Endodermal cell (in vitro differentiated cells): Measurements from ENCODE around the gene SNCAIP. TPM values are rescaled to one million over a fixed set of nuclear protein-coding genes. Genes with fewer than 3 reads are reported as not detected.

ENCODE experiments used
- DNase-seq: peaks from one replicate; pipeline ENCODE4 v3.0.0-alpha.2; 2017
- H3K27ac ChIP-seq: 2 replicates; pipeline ENCODE4 v1.5.1; 2013; ENCODE audit warnings: mild to moderate bottlenecking, low read depth, low read length, moderate library complexity
- H3K27me3 ChIP-seq: 2 replicates; pipeline ENCODE4 v1.6.1; 2013; ENCODE audit warnings: mild to moderate bottlenecking, low read length, moderate library complexity; ENCODE audit not compliant: insufficient read depth, control insufficient read depth, poor library complexity, severe bottlenecking
- H3K36me3 ChIP-seq: 2 replicates; pipeline ENCODE4 v1.7.0; 2013; ENCODE audit warnings: mild to moderate bottlenecking, low read length, moderate library complexity; ENCODE audit not compliant: control insufficient read depth, insufficient read depth
- H3K4me1 ChIP-seq: one replicate; pipeline ENCODE4 v1.7.0; 2013; ENCODE audit warnings: low read length; ENCODE audit not compliant: control insufficient read depth, insufficient read depth
- H3K4me3 ChIP-seq: 2 replicates; pipeline ENCODE4 v1.5.1; 2013; ENCODE audit warnings: mild to moderate bottlenecking, low read length, moderate library complexity
- H3K9ac ChIP-seq: 2 replicates; pipeline ENCODE4 v1.6.1; 2013; ENCODE audit warnings: mild to moderate bottlenecking, low read length, moderate library complexity; ENCODE audit not compliant: poor library complexity, severe bottlenecking; ENCODE audit errors: extremely low read depth
- H3K9me3 ChIP-seq: 2 replicates; pipeline ENCODE4 v1.6.1; 2013; ENCODE audit warnings: mild to moderate bottlenecking, low read length, moderate library complexity; ENCODE audit not compliant: control insufficient read depth
- H3K27ac Mint-ChIP-seq: 2 replicates; pipeline ENCODE4 v1.8.0; 2020; ENCODE audit warnings: mixed read lengths
- H3K27me3 Mint-ChIP-seq: 2 replicates; pipeline ENCODE4 v1.8.0; 2021; ENCODE audit warnings: mild to moderate bottlenecking, mixed read lengths; ENCODE audit not compliant: insufficient read depth
- H3K36me3 Mint-ChIP-seq: 2 replicates; pipeline ENCODE4 v1.8.0; 2020; ENCODE audit warnings: low read depth, mixed read lengths
- H3K4me1 Mint-ChIP-seq: 2 replicates; pipeline ENCODE4 v1.8.0; 2020; ENCODE audit warnings: mixed read lengths
- H3K4me3 Mint-ChIP-seq: 2 replicates; pipeline ENCODE4 v1.8.0; 2020; ENCODE audit warnings: mild to moderate bottlenecking, moderate library complexity, mixed read lengths
- H3K9me3 Mint-ChIP-seq: 2 replicates; pipeline ENCODE4 v1.8.0; 2020; ENCODE audit warnings: mild to moderate bottlenecking, mixed read lengths
- WGBS, 2 experiments: methylation state at CpG; one replicate each; pipeline versions ENCODE4 v1.1.5 to v1.1.7; 2013; ENCODE audit warnings: missing lambda C conversion rate in 2 of 2, mixed read lengths in 1 of 2; ENCODE audit not compliant: insufficient coverage in 1 of 2, insufficient read length in 1 of 2; 5-methylcytosine and 5-hydroxymethylcytosine counted together
- total RNA-seq, 2 donors: library from RNA; stranded (reverse); fragmentation: NEBNext Ultra II Directional in 1 of 2; extraction: Animal tissue kit (Norgen Biotek cat#: 25700) in 1 of 2; gene quantifications; 2 replicates in 1 of 2; 3 replicates in 1 of 2; pipeline ENCODE4 v1.2.1, GENCODE V29; 2021
- TF ChIP-seq, protein P1 (sequence below): fragments of 200-600 bp; sonication (generic); conservative IDR thresholded peaks from 2 replicates; pipeline ENCODE4 v1.5.0; 2021; ENCODE audit warnings: antibody characterized with exemption, mild to moderate bottlenecking

Gene SNCAIP
- total RNA-seq, 2 donors from 2014 or later = 1.4 to 2.1 TPM

DNA sequence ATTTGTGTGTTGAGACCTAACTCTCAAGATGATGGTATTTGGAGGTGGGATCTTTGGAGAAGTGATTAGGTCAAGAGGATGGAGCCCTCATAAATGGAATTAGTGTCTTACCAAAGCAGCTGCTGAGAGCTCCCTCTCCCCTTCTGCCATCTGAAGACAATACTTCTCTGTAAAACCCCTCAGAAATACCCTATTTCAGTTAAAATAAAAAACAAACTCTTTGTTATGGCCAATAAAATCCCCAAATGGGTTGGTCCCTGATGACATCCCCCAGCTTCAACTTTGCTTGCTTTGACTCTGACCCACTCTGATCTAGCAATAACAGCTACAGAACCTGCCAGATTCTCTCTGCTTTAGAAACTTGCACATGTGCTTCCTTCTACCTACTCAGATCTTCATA is 100.9 kb downstream of the SNCAIP start:
- no peak overlapping the region for H3K4me3 Mint-ChIP-seq
- H3K9me3 Mint-ChIP-seq = no peaks in the 10 kb centered on the region
- H3K4me3 ChIP-seq = no peak overlapping the region
- H3K9ac ChIP-seq = no peak overlapping the region
- peaks cover 4% of the 10 kb centered on the region for H3K27me3 ChIP-seq
- H3K27ac ChIP-seq = no peak overlapping the region
- no peak for DNase-seq
- no peak overlapping the region for H3K27ac Mint-ChIP-seq
- no peaks in the 10 kb centered on the region for H3K36me3 Mint-ChIP-seq
- peaks cover 4% of the 10 kb centered on the region for H3K4me1 ChIP-seq
- H3K9me3 ChIP-seq = no peaks in the 10 kb centered on the region
- H3K27me3 Mint-ChIP-seq = no peaks in the 10 kb centered on the region
- TF ChIP-seq, protein P1, sequence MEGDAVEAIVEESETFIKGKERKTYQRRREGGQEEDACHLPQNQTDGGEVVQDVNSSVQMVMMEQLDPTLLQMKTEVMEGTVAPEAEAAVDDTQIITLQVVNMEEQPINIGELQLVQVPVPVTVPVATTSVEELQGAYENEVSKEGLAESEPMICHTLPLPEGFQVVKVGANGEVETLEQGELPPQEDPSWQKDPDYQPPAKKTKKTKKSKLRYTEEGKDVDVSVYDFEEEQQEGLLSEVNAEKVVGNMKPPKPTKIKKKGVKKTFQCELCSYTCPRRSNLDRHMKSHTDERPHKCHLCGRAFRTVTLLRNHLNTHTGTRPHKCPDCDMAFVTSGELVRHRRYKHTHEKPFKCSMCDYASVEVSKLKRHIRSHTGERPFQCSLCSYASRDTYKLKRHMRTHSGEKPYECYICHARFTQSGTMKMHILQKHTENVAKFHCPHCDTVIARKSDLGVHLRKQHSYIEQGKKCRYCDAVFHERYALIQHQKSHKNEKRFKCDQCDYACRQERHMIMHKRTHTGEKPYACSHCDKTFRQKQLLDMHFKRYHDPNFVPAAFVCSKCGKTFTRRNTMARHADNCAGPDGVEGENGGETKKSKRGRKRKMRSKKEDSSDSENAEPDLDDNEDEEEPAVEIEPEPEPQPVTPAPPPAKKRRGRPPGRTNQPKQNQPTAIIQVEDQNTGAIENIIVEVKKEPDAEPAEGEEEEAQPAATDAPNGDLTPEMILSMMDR = no peak
- no peaks in the 10 kb centered on the region for H3K36me3 ChIP-seq
- H3K4me1 Mint-ChIP-seq = peaks cover 7% of the 10 kb centered on the region

DNA sequence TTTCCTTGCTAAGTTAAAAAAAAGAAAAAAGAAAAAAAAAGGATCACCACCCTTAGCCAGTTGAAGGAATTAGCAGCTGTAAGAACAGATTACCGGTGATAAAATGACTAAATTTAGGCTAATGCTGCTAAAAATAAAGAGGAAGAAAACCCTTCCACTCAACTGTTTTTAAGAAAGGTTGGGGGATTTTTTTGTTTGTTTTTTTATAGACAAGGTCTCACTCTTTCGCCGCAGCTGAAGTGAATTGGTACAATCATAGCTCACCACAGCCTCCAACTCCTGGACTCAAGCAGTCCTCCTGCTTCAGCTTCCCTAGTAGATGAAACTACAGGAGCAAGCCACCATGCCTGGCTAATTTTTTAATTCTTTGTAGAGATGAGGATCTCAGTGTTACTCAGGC is 101.7 kb downstream of the SNCAIP start:
- no peak for DNase-seq
- no peak overlapping the region for H3K4me3 ChIP-seq
- peaks cover 4% of the 10 kb centered on the region for H3K27me3 ChIP-seq
- H3K27ac Mint-ChIP-seq = no peak overlapping the region
- H3K36me3 ChIP-seq = no peaks in the 10 kb centered on the region
- H3K9me3 ChIP-seq = no peaks in the 10 kb centered on the region
- no peak overlapping the region for H3K27ac ChIP-seq
- no peaks in the 10 kb centered on the region for H3K36me3 Mint-ChIP-seq
- WGBS, 2 experiments = 97% methylated on average over 3 of the region's 3 CpGs; no CpG with 5 or more reads in 1 of the 2 experiments
- H3K4me1 Mint-ChIP-seq = peaks cover 7% of the 10 kb centered on the region
- H3K4me3 Mint-ChIP-seq = no peak overlapping the region
- no peaks in the 10 kb centered on the region for H3K27me3 Mint-ChIP-seq
- no peak overlapping the region for H3K9ac ChIP-seq
- peaks cover 4% of the 10 kb centered on the region for H3K4me1 ChIP-seq
- H3K9me3 Mint-ChIP-seq = no peaks in the 10 kb centered on the region
- TF ChIP-seq, protein P1 = no peak

DNA sequence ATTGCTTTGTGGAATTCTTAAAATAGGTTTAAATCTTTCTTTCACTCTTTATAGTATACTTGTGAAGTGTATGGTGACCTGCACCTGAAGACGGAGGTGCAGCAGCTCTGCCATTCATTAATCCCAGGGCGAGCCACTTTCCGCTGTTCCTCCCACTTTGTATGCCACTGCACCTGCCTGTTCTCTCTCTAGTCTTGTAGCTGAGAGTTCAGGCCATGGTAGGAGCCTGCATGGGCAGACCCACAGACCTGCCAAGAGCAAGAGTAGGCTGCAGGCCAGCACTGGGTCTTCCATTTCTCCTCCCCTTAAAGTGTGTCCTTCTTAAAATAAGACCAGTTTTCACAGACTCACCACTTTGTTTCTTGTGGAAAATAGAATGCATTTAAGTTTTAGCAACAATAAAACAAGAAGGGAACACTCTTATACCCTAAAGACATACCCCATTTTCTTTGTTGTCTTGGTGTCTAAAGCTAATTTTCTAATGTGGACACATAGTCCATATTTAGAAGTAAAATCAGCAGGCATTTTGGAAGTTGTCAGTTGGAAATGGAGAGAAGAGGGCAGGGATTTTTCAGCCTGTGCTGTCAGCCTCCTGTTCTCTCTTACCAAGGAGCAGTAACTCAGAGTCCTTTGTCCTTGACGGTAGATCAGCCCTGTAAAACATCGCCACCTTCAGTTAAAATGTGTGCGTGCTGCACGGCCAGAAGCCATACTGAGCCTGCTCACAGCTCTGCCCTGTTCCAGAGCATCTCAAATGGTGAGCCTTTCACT is 103.2 kb downstream of the SNCAIP start:
- Histone ChIP-seq H3K27ac (no peak overlapping the region), H3K9ac (no peak overlapping the region), H3K4me3 (no peak overlapping the region), H3K4me1 (peaks cover 4% of the 10 kb centered on the region), H3K27me3 (peaks cover 4% of the 10 kb centered on the region), H3K36me3 (no peaks in the 10 kb centered on the region), H3K9me3 (no peaks in the 10 kb centered on the region)
- TF ChIP-seq, protein P1 = peak; percentile 87
- no peak overlapping the region for H3K27ac Mint-ChIP-seq
- H3K4me1 Mint-ChIP-seq = peaks cover 7% of the 10 kb centered on the region
- DNase-seq = peak; percentile 87
- H3K4me3 Mint-ChIP-seq = no peak overlapping the region
- H3K36me3 Mint-ChIP-seq = no peaks in the 10 kb centered on the region
- no peaks in the 10 kb centered on the region for H3K9me3 Mint-ChIP-seq
- H3K27me3 Mint-ChIP-seq = no peaks in the 10 kb centered on the region
- WGBS, 2 experiments = 40 to 93% methylated on average over 3 to 7 of the region's 7 CpGs
